ENCODE measurements around the gene WDR1.

Gene WDR1

DNA sequence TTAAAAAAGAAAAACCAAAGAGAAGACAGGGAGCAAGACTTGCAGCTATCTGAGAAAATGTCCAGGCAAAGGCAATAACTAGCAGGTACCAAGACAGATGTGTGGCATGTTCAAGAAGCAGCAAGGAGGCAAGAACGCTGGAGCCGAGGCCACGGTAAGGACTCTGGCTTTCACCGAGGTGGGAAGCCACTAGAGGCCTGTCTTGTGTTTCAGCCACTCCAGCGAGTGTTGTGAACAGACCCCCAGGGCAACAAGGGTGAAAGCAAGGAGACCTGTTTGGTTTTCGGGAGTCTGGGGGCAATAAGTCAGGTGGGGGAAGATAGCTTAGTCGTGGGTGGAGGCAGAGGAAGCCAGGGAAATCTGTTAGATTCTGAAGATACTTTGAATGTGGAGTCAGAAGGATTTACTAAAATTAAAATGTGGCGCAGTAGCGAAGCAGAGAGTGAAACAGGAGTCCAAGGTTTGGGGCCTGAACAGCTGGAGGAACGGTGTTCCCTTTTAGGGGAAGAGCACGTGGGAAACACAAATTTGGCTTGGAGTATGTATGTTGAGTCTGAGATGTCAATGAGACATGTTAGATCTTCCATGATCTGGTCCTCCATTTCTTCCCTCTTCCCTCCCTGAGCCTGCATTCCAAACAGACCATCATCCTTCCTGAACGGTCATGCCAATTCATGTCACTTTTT, 3.1 kb downstream of the WDR1 start:
- DNase-seq (ENCODE audit: low read depth), result no peak
- H3K4me3 ChIP-seq (ENCODE audit: low read length), result no peak overlapping the region
- TF ChIP-seq, protein P1, sequence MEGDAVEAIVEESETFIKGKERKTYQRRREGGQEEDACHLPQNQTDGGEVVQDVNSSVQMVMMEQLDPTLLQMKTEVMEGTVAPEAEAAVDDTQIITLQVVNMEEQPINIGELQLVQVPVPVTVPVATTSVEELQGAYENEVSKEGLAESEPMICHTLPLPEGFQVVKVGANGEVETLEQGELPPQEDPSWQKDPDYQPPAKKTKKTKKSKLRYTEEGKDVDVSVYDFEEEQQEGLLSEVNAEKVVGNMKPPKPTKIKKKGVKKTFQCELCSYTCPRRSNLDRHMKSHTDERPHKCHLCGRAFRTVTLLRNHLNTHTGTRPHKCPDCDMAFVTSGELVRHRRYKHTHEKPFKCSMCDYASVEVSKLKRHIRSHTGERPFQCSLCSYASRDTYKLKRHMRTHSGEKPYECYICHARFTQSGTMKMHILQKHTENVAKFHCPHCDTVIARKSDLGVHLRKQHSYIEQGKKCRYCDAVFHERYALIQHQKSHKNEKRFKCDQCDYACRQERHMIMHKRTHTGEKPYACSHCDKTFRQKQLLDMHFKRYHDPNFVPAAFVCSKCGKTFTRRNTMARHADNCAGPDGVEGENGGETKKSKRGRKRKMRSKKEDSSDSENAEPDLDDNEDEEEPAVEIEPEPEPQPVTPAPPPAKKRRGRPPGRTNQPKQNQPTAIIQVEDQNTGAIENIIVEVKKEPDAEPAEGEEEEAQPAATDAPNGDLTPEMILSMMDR (IDR thresholded peaks at IDR 0.05; ENCODE audit: insufficient read depth, low read depth, low read length, missing control alignments), result no peak

DNA sequence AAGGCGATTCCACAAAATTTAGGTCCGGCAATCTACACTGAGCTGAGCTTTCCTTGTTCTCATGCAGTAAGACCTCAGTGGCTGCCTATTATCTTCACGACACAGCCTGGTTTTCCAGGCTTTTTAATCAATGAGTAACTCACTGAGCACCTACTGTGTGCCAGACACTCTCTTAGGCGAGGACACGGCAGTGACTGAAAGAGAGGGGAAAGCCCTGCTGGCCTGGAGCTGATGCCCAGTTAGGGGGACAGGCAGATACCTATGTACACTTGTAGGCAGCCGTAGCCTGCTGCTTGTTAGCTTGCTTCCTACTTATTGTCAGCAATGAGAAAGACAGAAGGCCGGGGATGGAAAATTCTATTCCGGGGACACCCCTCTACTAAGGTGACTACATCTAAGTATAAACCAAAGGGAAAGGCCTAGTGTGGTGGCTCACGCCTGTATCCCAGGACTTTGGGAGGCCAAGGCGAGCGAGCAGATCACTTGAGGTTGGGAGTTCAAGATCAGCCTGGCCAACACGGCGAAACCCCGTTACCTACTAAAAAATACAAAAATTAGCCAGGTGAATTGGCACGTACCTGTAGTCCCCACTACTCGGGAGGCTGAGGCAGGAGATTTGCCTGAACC, 3.8 kb downstream of the WDR1 start:
- H3K4me3 ChIP-seq (ENCODE audit: low read length), result no peak overlapping the region
- no peak for DNase-seq (ENCODE audit: low read depth)
- TF ChIP-seq, protein P1 (IDR thresholded peaks at IDR 0.05; ENCODE audit: insufficient read depth, low read depth, low read length, missing control alignments), result no peak

DNA sequence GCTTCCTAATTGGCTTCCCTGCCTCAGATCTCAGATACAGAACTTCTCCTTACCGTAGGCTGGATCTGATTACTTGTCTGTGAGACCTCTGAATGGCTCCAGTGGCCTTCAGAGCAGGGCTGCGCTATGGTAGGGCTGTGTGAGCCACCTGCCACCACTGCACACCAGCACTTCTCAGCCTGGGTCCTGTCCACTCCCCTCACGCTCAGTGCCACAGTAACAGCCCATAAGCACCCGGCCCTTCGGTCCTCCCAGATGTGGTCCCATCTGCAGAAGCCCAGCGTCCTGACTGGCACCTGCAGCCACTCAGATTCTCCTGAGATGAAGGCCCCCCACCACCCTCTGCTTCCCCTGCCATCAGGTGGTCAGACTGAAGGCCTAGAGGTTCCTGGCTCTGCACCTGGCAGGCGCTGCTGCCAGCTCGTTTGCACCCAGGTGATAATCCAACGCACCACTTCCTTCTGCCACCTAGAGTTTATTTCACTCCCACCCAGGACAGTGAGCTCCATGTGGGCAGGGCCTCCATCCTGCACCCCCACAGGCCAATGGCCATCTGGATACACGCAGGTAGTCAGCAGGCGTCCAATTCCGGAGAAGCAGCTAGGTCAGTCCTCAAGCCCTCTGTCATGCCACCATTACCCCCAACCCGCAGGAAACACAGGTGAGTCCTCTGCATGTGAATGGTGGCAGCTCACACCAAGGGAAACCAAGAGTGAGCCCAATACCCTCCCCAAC, 5.4 kb downstream of the WDR1 start:
- TF ChIP-seq, protein P1 (IDR thresholded peaks at IDR 0.05; ENCODE audit: insufficient read depth, low read depth, low read length, missing control alignments), result no peak
- no peak overlapping the region for H3K4me3 ChIP-seq (ENCODE audit: low read length)
- no peak for DNase-seq (ENCODE audit: low read depth)

DNA sequence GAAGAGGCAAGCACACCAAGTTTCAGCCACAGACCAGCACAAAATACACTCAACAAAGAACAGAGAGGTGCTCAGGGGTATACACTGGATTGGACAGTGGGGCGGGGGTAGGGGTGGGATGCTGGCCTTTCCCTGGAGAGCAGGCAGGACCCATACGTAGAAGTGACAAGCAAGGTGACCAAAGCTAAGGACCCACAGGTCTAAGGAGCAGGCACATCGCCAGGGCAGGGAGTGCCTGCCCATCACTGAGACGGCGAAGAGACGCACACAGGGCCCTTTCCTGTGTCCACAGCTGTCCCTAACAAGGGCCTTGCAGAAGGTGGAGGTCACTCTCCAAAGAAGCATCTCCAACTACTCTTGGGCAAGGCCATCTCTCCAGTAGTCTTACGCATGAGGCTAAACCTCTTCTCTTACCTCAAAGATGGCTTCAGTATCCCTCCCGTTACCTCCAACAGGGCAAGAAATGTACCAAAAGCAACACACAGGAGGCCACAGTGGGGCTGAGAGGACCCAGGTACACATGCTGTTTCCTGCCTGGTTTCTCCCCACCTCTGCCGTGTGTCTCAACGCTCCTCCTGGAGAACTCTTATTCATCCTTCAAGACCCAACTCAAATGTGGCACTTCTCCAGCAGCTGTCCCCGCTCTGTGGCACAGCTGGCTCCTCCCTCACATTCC, 6.5 kb downstream of the WDR1 start:
- no peak overlapping the region for H3K4me3 ChIP-seq (ENCODE audit: low read length)
- TF ChIP-seq, protein P1 (IDR thresholded peaks at IDR 0.05; ENCODE audit: insufficient read depth, low read depth, low read length, missing control alignments), result no peak
- no peak for DNase-seq (ENCODE audit: low read depth)

DNA sequence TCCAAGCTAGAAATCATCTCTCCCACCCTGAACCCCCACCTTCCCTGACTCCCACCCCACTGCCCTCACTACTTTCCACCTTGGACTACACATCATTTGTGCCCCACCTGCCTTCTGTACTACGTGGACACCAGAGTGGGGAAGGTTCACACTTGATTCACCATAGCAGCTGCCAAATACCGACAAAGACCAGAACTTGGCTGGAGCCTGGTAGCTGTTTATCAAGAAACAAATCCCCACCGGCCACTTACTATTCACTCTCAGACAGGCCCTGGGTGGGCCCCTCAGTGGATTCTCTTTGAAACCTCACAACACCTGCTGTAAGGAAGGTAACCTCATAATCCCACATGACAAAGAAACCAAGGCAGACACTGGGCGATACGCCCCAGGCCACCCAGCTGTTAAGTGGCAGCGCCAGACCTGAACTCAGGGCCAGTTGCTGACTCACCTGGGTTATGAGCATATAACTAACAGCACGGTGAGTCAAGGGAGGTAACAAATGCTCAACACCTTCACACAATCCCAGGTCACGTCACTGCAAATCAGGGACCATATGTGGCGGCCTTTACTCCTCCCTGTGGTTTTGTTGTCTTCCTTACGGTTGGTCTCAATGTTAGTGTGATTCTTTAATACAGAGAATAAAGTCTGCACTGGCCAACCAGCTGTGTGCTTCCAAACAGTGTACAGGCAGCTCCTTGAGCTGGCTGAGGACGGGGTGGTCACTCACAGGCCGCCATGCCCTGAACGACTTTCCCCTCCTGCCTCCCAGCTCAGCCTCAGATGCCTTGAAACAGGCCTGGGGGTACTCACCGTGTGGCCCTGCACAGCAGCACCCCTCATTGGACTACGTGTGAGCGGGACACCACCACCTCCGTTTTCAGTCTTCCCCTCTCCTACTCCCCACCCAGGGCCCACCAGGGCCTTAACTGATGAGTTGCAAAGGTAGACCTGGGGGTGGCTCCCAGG, 7.5 kb downstream of the WDR1 start:
- TF ChIP-seq, protein P1 (IDR thresholded peaks at IDR 0.05; ENCODE audit: insufficient read depth, low read depth, low read length, missing control alignments), result no peak
- H3K4me3 ChIP-seq (ENCODE audit: low read length), result no peak overlapping the region
- DNase-seq (ENCODE audit: low read depth), result peak; percentile 94

DNA sequence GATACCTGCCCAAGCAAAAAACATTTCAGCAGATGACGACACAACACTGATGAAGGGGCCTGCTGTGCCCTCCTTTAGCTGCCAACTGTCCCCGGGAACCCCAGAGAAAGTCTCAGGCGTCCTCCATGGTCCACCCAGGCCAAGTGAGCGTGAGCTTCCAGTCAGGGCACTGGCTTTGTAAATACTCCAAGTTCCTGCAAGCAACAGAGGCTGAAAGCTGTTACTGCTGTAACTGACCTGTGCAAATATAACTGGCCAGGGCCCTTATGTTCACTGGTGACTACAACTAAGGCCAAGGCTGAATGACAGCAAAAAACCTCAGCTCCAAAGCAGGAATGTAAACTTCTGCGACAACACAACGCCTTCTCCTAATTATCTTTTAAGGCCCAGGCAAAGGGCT, 8.2 kb downstream of the WDR1 start:
- TF ChIP-seq, protein P1 (IDR thresholded peaks at IDR 0.05; ENCODE audit: insufficient read depth, low read depth, low read length, missing control alignments), result no peak

More for the DNA sequence above, 8.2 kb downstream of the WDR1 start:
- no peak for DNase-seq (ENCODE audit: low read depth)
- no peak overlapping the region for H3K4me3 ChIP-seq (ENCODE audit: low read length)
